GM21786 (cell line): Measurements from ENCODE around the gene ARCN1.

Experiments
- ATAC-seq: cut with Tn5 transposase; IDR thresholded peaks from one replicate; pipeline ENCODE4 v1.9.1; 2021; ENCODE audit not compliant: unreplicated experiment

The ARCN1 gene

DNA sequence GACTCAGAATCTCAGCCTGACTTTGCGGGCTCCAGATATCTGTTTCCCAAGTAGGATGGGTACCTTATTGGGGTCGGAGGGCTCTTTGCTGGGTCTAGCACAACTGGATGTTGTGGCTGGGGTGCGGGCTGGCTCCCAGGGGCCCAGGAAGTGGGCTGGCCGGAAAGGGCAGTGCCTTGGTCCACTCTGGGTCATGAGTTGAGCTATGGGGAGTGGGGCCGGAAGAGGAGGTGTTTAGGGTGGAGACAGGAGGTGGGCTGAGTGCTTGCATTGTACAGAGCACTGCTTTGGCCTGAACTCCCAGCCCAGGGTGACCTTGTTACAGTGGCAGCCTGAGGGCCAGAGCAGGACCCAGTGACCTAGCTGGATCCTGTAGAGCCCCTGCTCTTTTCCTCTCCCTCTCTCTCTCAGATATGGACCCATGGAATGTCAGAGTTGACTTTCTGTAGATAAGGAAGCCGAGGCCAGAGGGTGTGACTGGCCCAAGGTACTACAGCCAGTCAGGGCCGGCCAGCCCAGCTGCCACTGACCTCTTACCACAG lies 48.4 kb downstream of the ARCN1 start:
- no peak for ATAC-seq

DNA sequence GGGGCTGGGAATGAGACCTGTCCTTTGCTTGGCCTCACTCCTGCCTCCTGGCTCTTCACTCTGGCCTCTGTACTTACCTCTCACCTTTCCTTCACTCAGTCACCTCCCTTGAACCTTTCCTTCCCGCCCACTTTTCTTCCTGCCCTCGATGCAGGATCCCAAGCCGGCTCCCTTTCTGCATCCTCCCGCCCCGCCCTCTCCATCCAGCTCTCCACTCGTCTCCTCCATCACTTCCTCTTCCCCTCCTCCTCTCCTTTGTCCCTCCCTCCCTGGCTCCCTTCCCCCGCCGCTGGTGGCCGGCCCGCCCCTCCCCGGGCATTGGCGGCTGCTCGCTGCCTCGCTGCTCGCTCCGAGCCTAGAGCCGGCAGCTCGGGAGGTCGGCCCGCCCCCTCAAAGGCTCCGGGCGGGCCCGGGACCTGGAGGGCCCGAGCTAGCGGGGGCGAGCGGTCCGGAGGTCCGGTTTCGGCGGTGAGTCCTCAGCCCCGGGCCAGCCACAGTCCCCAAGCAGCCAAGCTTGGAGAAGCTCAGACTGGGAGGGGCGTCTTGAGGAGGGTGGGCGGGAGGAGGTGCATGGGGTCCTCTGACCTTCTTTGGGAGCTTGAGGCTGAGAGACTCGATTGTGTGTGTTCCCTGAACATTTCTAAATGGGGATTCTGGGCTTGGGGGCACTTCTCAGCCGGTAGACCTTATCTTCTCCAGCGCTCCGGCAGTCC lies 49.0 kb downstream of the ARCN1 start:
- no peak for ATAC-seq

DNA sequence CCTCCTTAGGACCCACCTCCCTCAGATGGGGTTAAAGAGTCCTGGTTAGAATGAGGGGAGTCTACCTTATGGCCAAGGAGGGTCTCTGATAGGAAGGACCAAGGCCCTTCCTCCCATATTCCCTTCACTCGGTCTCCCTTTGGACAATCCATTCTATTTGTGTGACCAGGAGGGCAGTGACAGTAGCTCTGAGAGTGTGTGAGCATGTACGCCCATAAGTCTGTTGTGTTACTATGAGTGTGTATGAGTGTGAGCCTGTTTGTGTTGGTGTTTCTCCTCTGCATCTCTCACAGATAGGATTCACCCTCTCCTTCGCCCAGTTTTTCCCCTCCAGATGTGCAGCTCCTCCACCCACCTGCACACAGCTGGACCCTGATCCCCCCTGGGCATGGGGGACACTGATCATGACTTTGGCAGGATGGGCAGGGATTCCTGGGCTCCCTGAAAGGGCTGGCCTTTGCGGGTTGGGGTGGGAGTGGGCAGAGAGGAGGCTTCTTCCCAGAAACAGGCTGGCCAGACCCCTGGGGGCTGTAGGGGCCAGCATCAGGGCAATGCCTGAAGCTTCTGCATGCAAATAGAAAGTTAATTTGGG lies 49.7 kb downstream of the ARCN1 start:
- ATAC-seq: no peak

DNA sequence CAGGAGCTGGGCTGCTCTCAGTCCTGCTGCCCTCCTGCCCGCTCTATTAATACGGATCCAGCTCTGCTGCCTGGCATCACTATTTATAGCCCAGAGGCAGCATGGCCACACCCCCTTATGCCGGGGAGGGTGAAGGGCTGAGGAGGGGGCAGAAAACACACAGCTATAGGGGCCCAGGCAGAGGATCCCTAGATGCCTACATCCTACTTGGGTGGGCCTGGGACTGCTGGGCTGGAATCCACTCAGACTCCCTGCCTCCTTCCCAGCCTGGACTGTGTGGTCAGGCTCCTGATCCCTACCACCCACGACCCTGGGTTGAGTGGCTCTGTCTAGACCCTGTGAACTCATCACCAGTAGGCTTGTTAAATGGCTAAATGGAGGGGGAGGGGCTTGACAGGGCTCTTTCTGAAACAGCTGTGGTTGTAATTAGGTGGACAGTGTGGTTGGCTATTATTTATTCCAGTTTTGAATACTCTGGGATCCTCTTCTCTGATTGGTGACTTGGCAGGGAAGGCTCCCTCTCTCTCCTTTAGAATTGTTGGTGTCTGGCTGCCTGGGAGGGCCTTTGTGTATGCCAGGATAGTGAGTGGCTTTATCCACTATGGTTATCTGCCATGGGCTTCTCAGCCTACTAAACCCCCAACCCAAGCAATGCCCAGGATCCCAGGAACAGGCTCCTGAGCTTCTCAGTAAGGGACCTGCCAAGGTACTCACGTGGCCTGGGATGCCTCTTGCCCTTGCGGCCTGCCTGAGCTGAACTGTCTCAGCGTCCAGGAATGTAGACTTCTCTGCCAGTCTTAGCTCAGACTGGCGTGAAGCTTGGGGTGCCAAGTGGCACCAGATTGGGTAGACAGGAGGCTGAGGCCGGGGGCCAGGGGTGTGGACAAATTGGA lies 50.4 kb downstream of the ARCN1 start:
- ATAC-seq: no peak

GRCh38 chr11:118623269-118623655 lies 51.1 kb downstream of the ARCN1 start:
- ATAC-seq: no peak

GRCh38 chr11:118625036-118625690 lies 53.0 kb downstream of the ARCN1 start:
- ATAC-seq: no peak

GRCh38 chr11:118625976-118626375 lies 53.8 kb downstream of the ARCN1 start:
- no peak for ATAC-seq

DNA sequence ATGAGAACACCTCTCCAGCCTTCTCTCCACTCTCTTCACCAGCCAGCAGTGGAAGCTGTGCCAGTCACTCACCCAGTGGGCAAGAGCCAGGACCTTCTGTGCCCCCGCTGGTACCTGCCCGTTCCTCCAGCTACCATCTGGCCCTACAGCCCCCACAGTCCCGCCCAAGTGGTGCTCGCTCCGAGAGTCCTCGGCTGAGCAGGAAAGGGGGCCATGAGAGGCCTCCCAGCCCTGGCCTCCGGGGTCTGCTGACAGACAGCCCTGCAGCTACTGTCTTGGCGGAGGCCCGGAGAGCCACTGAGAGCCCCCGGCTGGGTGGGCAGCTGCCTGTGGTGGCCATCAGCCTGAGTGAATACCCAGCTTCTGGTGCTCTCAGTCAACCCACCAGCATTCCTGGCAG lies 55.4 kb downstream of the ARCN1 start:
- ATAC-seq: no peak

- ATAC-seq: no peak
These were observed 55.8 kb downstream of the ARCN1 start for GRCh38 chr11:118628031-118628430.

DNA sequence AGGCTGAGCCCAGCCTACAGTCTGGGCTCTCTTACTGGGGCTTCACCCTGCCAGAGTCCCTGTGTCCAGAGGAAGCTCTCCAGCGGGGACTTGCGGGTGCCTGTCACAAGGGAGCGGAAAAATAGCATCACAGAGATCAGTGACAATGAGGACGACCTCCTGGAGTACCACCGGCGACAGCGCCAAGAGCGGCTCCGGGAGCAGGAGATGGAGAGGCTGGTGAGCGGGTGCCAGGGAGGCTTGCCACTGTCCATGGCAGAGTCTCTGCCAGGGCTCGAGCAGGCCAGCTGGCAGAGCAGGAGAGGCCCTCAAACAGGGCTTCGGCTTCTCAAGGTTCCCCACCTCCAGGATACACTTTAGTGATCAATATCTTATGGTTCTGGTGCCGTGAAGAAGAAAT lies 56.2 kb downstream of the ARCN1 start:
- ATAC-seq: no peak

GRCh38 chr11:118628861-118629549 lies 56.8 kb downstream of the ARCN1 start:
- ATAC-seq: no peak

- no peak for ATAC-seq
These were observed 57.8 kb downstream of the ARCN1 start for GRCh38 chr11:118629761-118630661.

DNA sequence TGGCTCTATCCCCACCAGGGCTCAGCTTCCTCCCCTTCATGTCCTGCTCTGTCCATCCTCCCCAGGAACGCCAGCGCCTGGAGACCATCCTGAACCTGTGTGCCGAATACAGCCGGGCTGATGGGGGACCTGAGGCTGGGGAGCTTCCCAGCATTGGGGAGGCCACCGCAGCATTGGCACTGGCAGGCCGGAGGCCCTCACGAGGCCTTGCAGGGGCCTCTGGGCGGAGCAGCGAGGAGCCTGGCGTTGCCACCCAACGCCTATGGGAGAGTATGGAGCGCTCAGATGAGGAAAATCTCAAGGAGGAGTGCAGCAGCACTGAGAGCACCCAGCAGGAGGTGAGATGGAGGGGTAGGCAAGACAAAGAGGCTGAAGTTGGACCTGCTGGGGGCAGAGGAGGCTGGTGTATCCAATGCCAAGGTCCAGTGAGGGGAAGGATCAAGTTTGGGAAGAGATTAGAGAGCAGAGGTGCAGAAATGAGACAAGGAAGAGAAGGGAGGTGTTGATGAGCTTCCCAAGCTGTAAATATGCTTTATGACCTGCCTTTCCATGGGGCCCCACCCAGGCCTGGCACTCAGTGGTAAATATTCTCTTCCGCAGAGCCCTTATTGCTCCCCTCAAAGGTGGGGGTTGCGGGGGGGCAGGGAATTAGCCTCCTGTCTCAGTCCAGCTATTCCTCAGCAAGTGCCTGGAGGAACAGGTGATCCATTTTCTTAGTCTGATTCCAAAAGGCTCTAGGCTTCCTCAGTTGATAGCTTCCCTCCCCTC lies 59.1 kb downstream of the ARCN1 start:
- no peak for ATAC-seq

- no peak for ATAC-seq
These were observed 60.5 kb downstream of the ARCN1 start for GRCh38 chr11:118632577-118633318.

- no peak for ATAC-seq
These were observed 61.1 kb downstream of the ARCN1 start for GRCh38 chr11:118633319-118633690.

DNA sequence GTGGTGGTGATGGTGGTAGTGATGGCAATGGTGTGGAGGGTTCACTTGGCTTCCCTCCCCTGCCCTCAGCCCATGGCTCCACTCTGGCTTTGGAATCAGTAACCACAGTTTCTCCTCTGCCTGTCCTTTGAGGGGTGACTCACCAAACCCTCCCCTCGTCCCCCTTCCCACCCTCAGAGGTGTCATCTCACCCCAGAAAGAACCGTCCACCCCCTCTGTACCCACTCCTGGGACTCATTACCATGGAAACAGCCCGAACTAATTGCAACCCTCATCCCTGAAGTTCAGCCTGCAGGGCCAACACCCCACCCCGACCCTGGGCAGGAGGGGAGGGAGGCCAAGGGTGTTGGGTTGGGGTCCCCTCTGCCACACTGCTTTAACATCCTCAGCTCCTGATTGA lies 61.8 kb downstream of the ARCN1 start:
- no peak for ATAC-seq

- no peak for ATAC-seq
These were observed 62.4 kb downstream of the ARCN1 start for GRCh38 chr11:118634431-118635236.
